Spleen (tissue), 11 donors: ENCODE measurements around the gene PIGM. TPM values are rescaled to one million over a fixed set of nuclear protein-coding genes. Genes with fewer than 3 reads are reported as not detected.

Experiments
- DNase-seq: peaks from one replicate; pipeline ENCODE4 v3.0.0-alpha.2; 2020
- H3K27ac ChIP-seq, 8 donors: fragments of 200-600 bp; sonication (generic) in 7 of 8; 1 replicate in 4 of 8; 2 replicates in 4 of 8; pipeline versions ENCODE4 v1.5.0 to v1.8.0; 2016 to 2021; ENCODE audit warnings: inconsistent platforms in 4 of 8, mild to moderate bottlenecking in 4 of 8, moderate library complexity in 1 of 8
- H3K27me3 ChIP-seq, 7 donors: fragments of 200-600 bp; sonication (generic) in 6 of 7; replicated peaks in 1 of 7; 1 replicate in 4 of 7; 2 replicates in 3 of 7; pipeline versions ENCODE4 v1.5.0 to v1.8.0; 2016 to 2021; ENCODE audit warnings: inconsistent platforms in 3 of 7, mild to moderate bottlenecking in 1 of 7
- H3K36me3 ChIP-seq, 6 donors: fragments of 200-600 bp; sonication (generic) in 5 of 6; 1 replicate in 4 of 6; 2 replicates in 2 of 6; pipeline versions ENCODE4 v1.5.0 to v1.8.0; 2016 to 2021; ENCODE audit warnings: inconsistent platforms in 2 of 6
- H3K4me1 ChIP-seq, 6 donors: fragments of 200-600 bp; sonication (generic) in 5 of 6; 1 replicate in 3 of 6; 2 replicates in 3 of 6; pipeline versions ENCODE4 v1.5.0 to v1.8.0; 2016 to 2021; ENCODE audit warnings: inconsistent platforms in 3 of 6
- H3K4me3 ChIP-seq, 8 donors: fragments of 200-600 bp; sonication (generic) in 7 of 8; 1 replicate in 4 of 8; 2 replicates in 4 of 8; pipeline versions ENCODE4 v1.5.0 to v1.8.0; 2016 to 2021; ENCODE audit warnings: inconsistent platforms in 4 of 8, mild to moderate bottlenecking in 4 of 8, moderate library complexity in 2 of 8
- H3K9me3 ChIP-seq, 8 donors: fragments of 200-600 bp; sonication (generic) in 7 of 8; 1 replicate in 4 of 8; 2 replicates in 4 of 8; pipeline versions ENCODE4 v1.5.0 to v1.8.0; 2016 to 2021; ENCODE audit warnings: inconsistent platforms in 4 of 8
- POLR2A ChIP-seq, 3 donors: fragments of 450-650 bp; IDR thresholded peaks; one replicate each; pipeline ENCODE4 v1.5.1; 2017; ENCODE audit warnings: antibody characterized with exemption in 3 of 3, mild to moderate bottlenecking in 1 of 3
- POLR2AphosphoS5 ChIP-seq, 3 donors: sonication (generic); formaldehyde crosslinking; IDR thresholded peaks; one replicate each; pipeline ENCODE4 v1.5.1; 2017; ENCODE audit warnings: antibody characterized with exemption in 3 of 3
- WGBS, 5 donors: extraction: QIAGEN DNeasy Blood & Tissue Kit in 3 of 5; methylation state at CpG; one replicate each; pipeline versions ENCODE4 v1.1.5 to v1.1.7; 2013 to 2018; 5-methylcytosine and 5-hydroxymethylcytosine counted together
- intact Hi-C: fragments of 100-400 bp; cut with DNase I; formaldehyde crosslinking; loops from one replicate; pipeline ENCODE4 v1.15.0; 2023; ENCODE audit warnings: low total_unique reads
- polyA plus RNA-seq, 3 donors: library from polyadenylated mRNA; stranded (reverse); fragments of 200-250 nt; gene quantifications; one replicate each; pipeline ENCODE4 v1.2.1, GENCODE V29; 2013
- total RNA-seq, 7 donors: library from RNA; depleted of rRNA in 3 of 7; stranded (reverse); fragments of >200 nt in 3 of 7; fragmentation: NEBNext Ultra II Directional in 4 of 7; extraction: Animal tissue kit (Norgen Biotek cat#: 25700) in 4 of 7; gene quantifications; one replicate each; pipeline versions ENCODE4 v1.1.0 to v1.2.1, GENCODE V29; 2016 to 2021
- TF ChIP-seq, protein P1 (sequence below), 11 experiments: fragments of 200-600 bp in 7 of 11; fragments of 450-650 bp in 4 of 11; sonication (generic) in 4 of 11; IDR thresholded peaks in 8 of 11; conservative IDR thresholded peaks in 3 of 11; 1 replicate in 7 of 11; 2 replicates in 4 of 11; pipeline versions ENCODE4 v1.4.0 to v1.8.0; 2016 to 2021; ENCODE audit warnings: antibody characterized with exemption in 11 of 11, inconsistent platforms in 4 of 11, mild to moderate bottlenecking in 1 of 11
- donor health status: healthy with polysubstance abuse.
- donor health status: DM: no; HTN: no; CAD: no; lungs with moderate emphysema.
- donor health status: DM: no; HTN: no; CAD: no.
- donor health status: Bipolar disorder and iron deficiency.
- donor health status: healthy.
- donor health status: DM: no; HTN: no; CAD: no.
- donor health status: DM: yes; HTN: yes; CAD: no.

PIGM gene
- total and polyA plus RNA-seq, 10 donors = 2.1 to 8.5 (median 5.1) TPM

- TF ChIP-seq POLR2A (IDR thresholded peaks at IDR 0.05) = no peak
- no peak for TF ChIP-seq POLR2AphosphoS5 (IDR thresholded peaks at IDR 0.05)
- TF ChIP-seq, protein P1, sequence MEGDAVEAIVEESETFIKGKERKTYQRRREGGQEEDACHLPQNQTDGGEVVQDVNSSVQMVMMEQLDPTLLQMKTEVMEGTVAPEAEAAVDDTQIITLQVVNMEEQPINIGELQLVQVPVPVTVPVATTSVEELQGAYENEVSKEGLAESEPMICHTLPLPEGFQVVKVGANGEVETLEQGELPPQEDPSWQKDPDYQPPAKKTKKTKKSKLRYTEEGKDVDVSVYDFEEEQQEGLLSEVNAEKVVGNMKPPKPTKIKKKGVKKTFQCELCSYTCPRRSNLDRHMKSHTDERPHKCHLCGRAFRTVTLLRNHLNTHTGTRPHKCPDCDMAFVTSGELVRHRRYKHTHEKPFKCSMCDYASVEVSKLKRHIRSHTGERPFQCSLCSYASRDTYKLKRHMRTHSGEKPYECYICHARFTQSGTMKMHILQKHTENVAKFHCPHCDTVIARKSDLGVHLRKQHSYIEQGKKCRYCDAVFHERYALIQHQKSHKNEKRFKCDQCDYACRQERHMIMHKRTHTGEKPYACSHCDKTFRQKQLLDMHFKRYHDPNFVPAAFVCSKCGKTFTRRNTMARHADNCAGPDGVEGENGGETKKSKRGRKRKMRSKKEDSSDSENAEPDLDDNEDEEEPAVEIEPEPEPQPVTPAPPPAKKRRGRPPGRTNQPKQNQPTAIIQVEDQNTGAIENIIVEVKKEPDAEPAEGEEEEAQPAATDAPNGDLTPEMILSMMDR (IDR thresholded peaks at IDR 0.05 in 8 of 11, conservative IDR thresholded peaks at IDR 0.05 in 3 of 11) = no peak
Measured at GRCh38 chr1:160009081-160009480, 22.7 kb downstream of the PIGM start.

DNA sequence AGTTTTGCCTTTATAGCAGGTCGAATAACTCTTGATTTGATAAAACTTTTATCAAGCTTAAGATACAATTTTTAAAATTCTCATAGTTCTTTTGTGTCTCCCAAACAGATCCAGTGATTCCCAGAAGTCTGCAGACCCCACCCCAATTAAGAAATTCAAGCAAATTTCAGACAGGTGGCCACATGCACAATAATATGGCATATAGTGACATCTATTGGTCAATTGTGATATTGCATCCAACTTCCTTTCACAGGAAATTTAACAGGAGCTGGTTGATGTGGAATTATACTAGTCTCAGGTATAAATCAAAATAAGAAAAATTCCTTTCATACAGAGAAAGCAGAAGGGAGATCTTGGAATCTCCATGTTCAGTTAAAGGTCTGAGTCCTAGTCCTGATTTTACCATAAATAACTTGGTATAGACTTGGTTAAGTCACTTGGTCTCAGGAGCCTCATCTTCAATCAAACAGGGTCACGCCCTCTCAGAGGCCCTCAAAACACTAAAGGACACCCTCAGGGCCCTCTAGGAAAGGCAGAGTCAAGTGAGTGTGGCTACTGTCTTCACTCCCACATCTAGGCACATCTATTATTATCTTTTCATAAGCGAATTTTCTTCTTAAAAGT, 24.1 kb downstream of the PIGM start:
- peaks cover 0 to 10% (median 0%) of the 10 kb centered on the region in 7 donors for H3K27me3 ChIP-seq
- intact Hi-C loops = loop anchor here (5.0 kb wide), 2 partner anchors 70 to 210 kb away; no protein-coding TSS in a partner anchor
- 70 to 81% (median 75%) methylated on average over 3 of the region's 3 CpGs for WGBS, 5 donors
- DNase-seq = no peak
- H3K27ac ChIP-seq = no peak overlapping the region
- H3K9me3 ChIP-seq = no peaks in the 10 kb centered on the region
- peaks cover 0 to 6% (median 0%) of the 10 kb centered on the region in 6 donors for H3K4me1 ChIP-seq
- no peaks in the 10 kb centered on the region for H3K36me3 ChIP-seq
- no peak for TF ChIP-seq POLR2A (IDR thresholded peaks at IDR 0.05)
- no peak for TF ChIP-seq POLR2AphosphoS5 (IDR thresholded peaks at IDR 0.05)
- TF ChIP-seq, protein P1 (IDR thresholded peaks at IDR 0.05 in 8 of 11, conservative IDR thresholded peaks at IDR 0.05 in 3 of 11) = peak; percentile 55 to 92 (median 81)
- no peak overlapping the region for H3K4me3 ChIP-seq

More at GRCh38 chr1:160009081-160009480, 22.7 kb downstream of the PIGM start:
- WGBS, 5 donors = 27 to 73% (median 33%) methylated on average over 2 of the region's 2 CpGs
- H3K27me3 ChIP-seq = peaks cover 0 to 10% (median 0%) of the 10 kb centered on the region in 7 donors
- H3K36me3 ChIP-seq = no peaks in the 10 kb centered on the region
- intact Hi-C loops = loop anchor here (5.0 kb wide), 2 partner anchors 72 to 212 kb away; no protein-coding TSS in a partner anchor
- no peaks in the 10 kb centered on the region for H3K9me3 ChIP-seq
- H3K4me3 ChIP-seq = no peak overlapping the region
- H3K4me1 ChIP-seq = peaks cover 0 to 6% (median 0%) of the 10 kb centered on the region in 6 donors
- H3K27ac ChIP-seq = peak overlapping the region in 1 of 8 donors; percentile 67
- no peak for DNase-seq

- WGBS, 5 donors = 22 to 25% (median 23%) methylated on average over 5 of the region's 5 CpGs
- Histone ChIP-seq H3K27me3 (peaks cover 0 to 4% (median 0%) of the 10 kb centered on the region in 7 donors), H3K9me3 (no peaks in the 10 kb centered on the region), H3K36me3 (no peaks in the 10 kb centered on the region), H3K4me1 (peaks cover 0 to 6% (median 0%) of the 10 kb centered on the region in 6 donors), H3K4me3 (no peak overlapping the region), H3K27ac (no peak overlapping the region)
- peak; percentile 89 for DNase-seq
- intact Hi-C loops = loop anchor here (5.0 kb wide), 2 partner anchors 69 to 209 kb away; no protein-coding TSS in a partner anchor
- no peak for TF ChIP-seq POLR2AphosphoS5 (IDR thresholded peaks at IDR 0.05)
- TF ChIP-seq, protein P1 (IDR thresholded peaks at IDR 0.05 in 8 of 11, conservative IDR thresholded peaks at IDR 0.05 in 3 of 11) = peak; percentile 53 to 83 (median 74)
Measured at GRCh38 chr1:160006312-160006940, 25.4 kb downstream of the PIGM start.

GRCh38 chr1:160005070-160005469, 26.7 kb downstream of the PIGM start:
- Histone ChIP-seq H3K27me3 (no peaks in the 10 kb centered on the region), H3K4me3 (no peak overlapping the region), H3K36me3 (no peaks in the 10 kb centered on the region), H3K9me3 (no peaks in the 10 kb centered on the region), H3K4me1 (peaks cover 0 to 6% (median 0%) of the 10 kb centered on the region in 6 donors), H3K27ac (no peak overlapping the region)
- DNase-seq = no peak
- intact Hi-C loops = loop anchor here (5.0 kb wide), 2 partner anchors 68 to 208 kb away; no protein-coding TSS in a partner anchor
- TF ChIP-seq POLR2A (IDR thresholded peaks at IDR 0.05) = no peak
- TF ChIP-seq POLR2AphosphoS5 (IDR thresholded peaks at IDR 0.05) = no peak
- TF ChIP-seq, protein P1 (IDR thresholded peaks at IDR 0.05 in 8 of 11, conservative IDR thresholded peaks at IDR 0.05 in 3 of 11) = no peak
- 66 to 86% (median 70%) methylated on average over 4 of the region's 4 CpGs for WGBS, 5 donors
